GM21529 (cell line): ENCODE results near the gene LRRC34.

ENCODE experiments used
- ATAC-seq: cut with Tn5 transposase; IDR thresholded peaks from one replicate; pipeline ENCODE4 v1.9.1; 2021; ENCODE audit not compliant: unreplicated experiment

Gene LRRC34

GRCh38 chr3:169769287-169770181 lies 43.2 kb downstream of the LRRC34 start, which contains the start of gene ACTRT3:
ACTRT3 (minus strand) TSS chr3:169769561; CDS start chr3:169769520, 41 bp downstream.
- peak; percentile 20 for ATAC-seq

- peak; percentile 65 for ATAC-seq
Measured at GRCh38 chr3:169764882-169765612, 47.7 kb downstream of the LRRC34 start, which contains the start of gene TERC. TERC (minus strand) TSS chr3:169765060.

- peak; percentile 46 for ATAC-seq
Measured at GRCh38 chr3:169764312-169764881, 48.3 kb downstream of the LRRC34 start.

GRCh38 chr3:169760479-169760878 lies 52.2 kb downstream of the LRRC34 start:
- no peak for ATAC-seq

DNA sequence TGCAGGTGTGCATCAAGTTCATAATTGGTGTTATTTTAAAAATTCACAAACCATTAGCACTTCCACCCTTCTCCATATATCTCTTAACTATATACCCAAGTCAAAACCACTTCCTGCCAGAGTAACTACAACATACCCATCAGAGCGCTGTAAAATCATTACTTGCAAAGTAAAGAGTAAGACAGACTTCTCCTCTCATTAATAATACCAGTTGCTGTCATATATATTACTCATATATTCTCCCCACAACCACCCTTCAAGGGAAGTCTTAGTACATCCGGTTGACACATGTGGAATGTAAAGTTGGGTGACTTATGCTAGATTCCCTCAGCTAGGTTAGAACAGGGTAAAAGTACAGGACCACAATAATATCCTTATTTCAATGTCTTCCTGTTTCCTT lies 53.4 kb downstream of the LRRC34 start:
- peak; percentile 49 for ATAC-seq

DNA sequence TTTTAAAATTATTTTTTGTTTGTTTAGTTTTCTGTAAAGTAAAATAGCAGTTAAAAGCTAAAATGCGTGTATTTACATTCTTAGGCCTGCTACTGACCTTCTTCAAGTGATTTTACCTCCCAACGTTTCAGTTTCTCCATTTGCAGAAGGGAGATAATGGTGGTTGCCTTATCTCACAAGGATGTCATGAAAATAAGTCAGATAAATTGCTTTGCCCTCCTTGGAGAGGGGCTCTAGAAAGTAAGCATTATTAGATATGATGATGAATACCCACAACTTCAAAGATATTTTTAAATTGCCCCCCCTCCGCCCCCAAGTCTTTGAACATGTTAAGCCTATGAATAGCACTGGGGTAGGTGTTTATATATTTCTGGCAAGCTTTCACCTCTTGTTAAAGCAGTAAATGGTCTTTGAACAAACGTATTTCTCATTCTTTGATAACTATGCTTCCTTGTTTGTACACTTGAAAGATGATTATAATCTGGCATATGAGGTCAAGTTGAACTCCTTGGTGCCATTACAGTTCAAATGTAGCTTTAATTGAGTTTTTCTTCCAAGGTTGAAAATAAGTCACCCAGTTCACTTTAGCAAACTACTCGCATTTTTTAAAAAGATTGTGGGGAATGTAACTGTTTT lies 54.2 kb downstream of the LRRC34 start:
- no peak for ATAC-seq

- ATAC-seq: no peak
Measured at GRCh38 chr3:169755488-169755887, 57.2 kb downstream of the LRRC34 start.

GRCh38 chr3:169754711-169755110 lies 58.0 kb downstream of the LRRC34 start:
- ATAC-seq: no peak

DNA sequence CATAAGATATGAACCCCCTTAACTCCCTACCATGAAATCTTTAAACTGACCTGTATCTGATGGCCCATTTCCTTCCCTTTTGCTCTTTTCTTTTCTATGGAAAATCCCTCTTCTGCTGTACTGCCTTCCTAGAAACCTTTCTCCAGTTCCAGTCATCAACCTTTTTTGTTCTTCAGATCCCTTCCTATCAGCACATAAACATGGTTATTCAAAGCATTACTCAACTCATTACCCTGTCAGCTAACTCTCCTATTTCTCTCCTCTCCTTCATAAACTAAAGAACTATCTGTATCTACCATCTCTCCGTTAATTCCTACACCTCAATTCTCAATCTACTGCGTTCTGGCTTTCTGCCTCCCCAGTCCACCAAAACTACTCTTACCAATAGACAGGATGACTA lies 60.8 kb downstream of the LRRC34 start:
- no peak for ATAC-seq

- no peak for ATAC-seq
Measured at GRCh38 chr3:169750665-169751064, 62.0 kb downstream of the LRRC34 start.

GRCh38 chr3:169748670-169749069 lies 64.0 kb downstream of the LRRC34 start:
- ATAC-seq: no peak

GRCh38 chr3:169746924-169747323 lies 65.8 kb downstream of the LRRC34 start:
- no peak for ATAC-seq

DNA sequence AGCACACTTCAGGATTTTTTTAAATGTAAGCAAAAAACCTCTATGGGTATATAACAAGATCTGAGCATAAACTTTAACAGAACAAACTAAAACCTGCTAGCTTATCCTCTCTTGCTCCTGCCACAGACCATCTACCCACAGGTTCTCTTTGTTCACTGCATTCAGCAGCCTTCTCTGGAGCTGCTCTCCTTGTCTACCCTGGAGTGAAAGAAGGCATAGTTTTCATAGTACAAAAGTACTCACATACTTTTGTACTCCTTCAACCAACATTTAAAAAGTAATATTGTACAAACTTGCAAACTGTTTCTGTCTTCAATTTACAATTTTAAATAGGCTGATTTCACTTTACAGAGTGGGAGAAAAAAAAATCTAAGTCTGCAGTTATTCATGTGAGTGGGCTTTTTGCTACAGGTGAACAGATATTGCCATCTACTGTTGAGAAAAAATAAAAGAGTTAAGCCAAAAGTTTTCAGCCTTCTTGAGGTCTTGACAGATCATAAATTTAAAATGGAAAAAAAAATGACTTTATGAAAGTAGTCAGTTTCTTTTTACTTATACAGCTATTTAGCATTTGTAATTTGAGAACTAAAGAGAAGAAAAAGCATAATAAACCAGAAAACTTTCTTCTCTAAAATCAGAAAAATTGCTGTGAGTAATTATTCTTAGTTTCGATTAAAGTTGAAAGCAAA lies 68.2 kb downstream of the LRRC34 start:
- no peak for ATAC-seq
